GM12864 (cell line): ENCODE results near the gene MID1IP1.

Source experiments
- DNase-seq: peaks from one replicate; pipeline ENCODE4 v3.0.0-alpha.2; 2011; ENCODE audit warnings: low read depth
- H3K4me3 ChIP-seq: 2 replicates; pipeline ENCODE4 v1.5.1; 2011; ENCODE audit warnings: mild to moderate bottlenecking, low read depth, low read length, control low read depth
- TF ChIP-seq, protein P1 (sequence below): IDR thresholded peaks from 2 replicates; pipeline ENCODE4 v1.5.1; 2011; ENCODE audit warnings: low read depth, mild to moderate bottlenecking, moderate library complexity, low read length, control low read depth, inconsistent platforms; ENCODE audit errors: missing control alignments

The MID1IP1 gene

DNA sequence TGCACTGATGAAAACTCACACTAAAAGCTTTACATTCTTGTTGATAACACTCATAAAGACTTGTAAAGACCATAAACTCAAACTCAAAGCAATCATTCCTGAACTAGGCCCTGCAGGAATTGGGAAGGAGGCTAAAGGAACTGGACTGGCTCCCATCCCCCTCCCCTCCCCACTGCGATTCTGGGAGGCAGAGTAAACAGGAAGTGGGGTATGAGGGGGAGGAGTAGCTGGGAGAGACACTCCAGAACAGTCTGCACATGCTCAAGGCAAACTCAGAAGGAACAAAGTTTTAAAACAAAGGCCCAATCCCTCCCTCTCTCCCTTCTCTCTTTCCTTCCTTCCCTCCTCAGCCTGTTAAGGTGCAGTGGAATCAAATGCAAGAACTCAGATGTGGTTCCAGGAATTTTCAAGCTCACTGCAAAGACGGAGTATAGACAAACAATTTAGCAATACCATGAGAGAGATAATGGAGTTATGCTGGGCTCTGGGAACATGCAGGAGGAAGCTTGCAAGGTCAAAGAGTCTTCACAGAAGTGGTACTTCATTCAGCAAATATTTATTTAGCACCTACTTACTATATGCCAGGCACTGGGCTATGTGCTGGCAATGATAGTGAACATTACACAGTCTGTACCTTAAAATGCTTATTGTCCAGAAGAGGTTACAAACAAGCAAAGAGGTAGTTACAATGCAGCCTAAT is 15.9 kb downstream of the MID1IP1 start:
- TF ChIP-seq, protein P1, sequence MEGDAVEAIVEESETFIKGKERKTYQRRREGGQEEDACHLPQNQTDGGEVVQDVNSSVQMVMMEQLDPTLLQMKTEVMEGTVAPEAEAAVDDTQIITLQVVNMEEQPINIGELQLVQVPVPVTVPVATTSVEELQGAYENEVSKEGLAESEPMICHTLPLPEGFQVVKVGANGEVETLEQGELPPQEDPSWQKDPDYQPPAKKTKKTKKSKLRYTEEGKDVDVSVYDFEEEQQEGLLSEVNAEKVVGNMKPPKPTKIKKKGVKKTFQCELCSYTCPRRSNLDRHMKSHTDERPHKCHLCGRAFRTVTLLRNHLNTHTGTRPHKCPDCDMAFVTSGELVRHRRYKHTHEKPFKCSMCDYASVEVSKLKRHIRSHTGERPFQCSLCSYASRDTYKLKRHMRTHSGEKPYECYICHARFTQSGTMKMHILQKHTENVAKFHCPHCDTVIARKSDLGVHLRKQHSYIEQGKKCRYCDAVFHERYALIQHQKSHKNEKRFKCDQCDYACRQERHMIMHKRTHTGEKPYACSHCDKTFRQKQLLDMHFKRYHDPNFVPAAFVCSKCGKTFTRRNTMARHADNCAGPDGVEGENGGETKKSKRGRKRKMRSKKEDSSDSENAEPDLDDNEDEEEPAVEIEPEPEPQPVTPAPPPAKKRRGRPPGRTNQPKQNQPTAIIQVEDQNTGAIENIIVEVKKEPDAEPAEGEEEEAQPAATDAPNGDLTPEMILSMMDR = no peak
- no peak overlapping the region for H3K4me3 ChIP-seq
- DNase-seq = no peak

GRCh38 chrX:38819163-38819562 is 17.9 kb downstream of the MID1IP1 start:
- H3K4me3 ChIP-seq = no peak overlapping the region

DNA sequence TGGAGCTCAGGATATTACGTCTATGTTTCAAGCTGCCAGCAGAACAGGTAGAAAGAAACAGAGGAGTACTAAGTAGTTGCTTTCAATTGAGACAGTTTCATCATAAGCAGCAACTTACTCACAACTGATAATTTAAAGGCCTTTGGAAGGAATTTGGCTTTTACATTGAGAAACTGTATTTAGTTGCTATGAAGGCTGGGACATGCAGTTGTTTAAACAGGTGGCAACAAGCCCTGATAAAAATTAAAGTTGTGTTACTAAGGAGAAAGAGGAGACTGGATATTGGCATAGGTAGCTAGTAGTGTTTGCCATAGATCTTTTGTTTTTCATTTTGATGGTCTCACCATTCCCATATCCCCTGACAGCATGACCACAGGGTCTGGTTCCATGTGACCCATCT is 18.4 kb downstream of the MID1IP1 start:
- TF ChIP-seq, protein P1 = no peak
- DNase-seq = no peak

More at GRCh38 chrX:38819163-38819562, 17.9 kb downstream of the MID1IP1 start:
- TF ChIP-seq, protein P1 = no peak
- no peak for DNase-seq

DNA sequence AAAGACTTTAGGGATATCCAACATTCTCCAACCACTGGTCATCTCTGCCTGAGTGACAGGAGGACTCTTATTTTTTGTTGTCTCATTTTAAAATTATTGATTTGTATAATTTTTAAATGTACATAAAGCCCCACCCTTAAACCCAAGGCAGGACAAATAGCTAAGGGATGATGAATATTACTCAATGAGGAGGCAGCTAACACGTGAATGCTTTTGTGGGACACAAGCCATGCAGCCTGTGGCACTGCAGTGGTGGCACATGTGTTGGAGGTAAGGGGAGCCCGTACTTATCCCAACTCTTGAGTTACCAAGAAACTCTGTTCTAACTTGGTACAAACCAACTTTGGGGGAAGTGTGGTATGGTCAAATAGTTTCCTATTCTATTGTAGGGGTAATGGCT is 19.5 kb downstream of the MID1IP1 start:
- DNase-seq = no peak
- H3K4me3 ChIP-seq = no peak overlapping the region
- TF ChIP-seq, protein P1 = no peak

More for the DNA sequence above, 18.4 kb downstream of the MID1IP1 start:
- H3K4me3 ChIP-seq = no peak overlapping the region

GRCh38 chrX:38824176-38824575 is 22.9 kb downstream of the MID1IP1 start:
- no peak overlapping the region for H3K4me3 ChIP-seq
- no peak for DNase-seq
- TF ChIP-seq, protein P1 = no peak

- no peak for DNase-seq
- TF ChIP-seq, protein P1 = no peak
- H3K4me3 ChIP-seq = no peak overlapping the region
Observed at GRCh38 chrX:38831949-38832348, 30.7 kb downstream of the MID1IP1 start.

GRCh38 chrX:38837389-38837788 is 36.1 kb downstream of the MID1IP1 start:
- H3K4me3 ChIP-seq = no peak overlapping the region
- DNase-seq = no peak
- TF ChIP-seq, protein P1 = no peak
